Right ventricle myocardium inferior (tissue), 1 donor: ENCODE results near the gene PPP2R5E. TPM values are rescaled to one million over a fixed set of nuclear protein-coding genes. Genes with fewer than 3 reads are reported as not detected.

ENCODE experiments used
- ATAC-seq: fragments of 200-7000 bp; cut with Tn5 transposase; one replicate; pipeline ENCODE4 v1.9.1; 2020; ENCODE audit warnings: mild to moderate bottlenecking, moderate library complexity
- DNase-seq: peaks from one replicate; pipeline ENCODE4 v3.0.0; 2021; ENCODE audit errors: missing footprints
- intact Hi-C: fragments of 100-400 bp; cut with DNase I; formaldehyde crosslinking; loops from one replicate; pipeline ENCODE4 v1.11.0; 2022
- total RNA-seq: library from RNA; stranded (reverse); fragmentation: NEBNext Ultra II Directional; extraction: Animal tissue kit (Norgen Biotek cat#: 25700); gene quantifications from one replicate; pipeline ENCODE4 v1.2.1, GENCODE V29; 2021
- donor health status: DM: no; HTN: yes; CAD: no; lungs with severe emphysema.

The PPP2R5E gene
- total RNA-seq, 1 donor from 2014 or later = 36.3 TPM

- DNase-seq (no peak), ATAC-seq (no peak)
- intact Hi-C loops = no loop called here
Measured at GRCh38 chr14:63344336-63344735, 198.8 kb downstream of the PPP2R5E start.

GRCh38 chr14:63343878-63344277 is 199.3 kb downstream of the PPP2R5E start:
- ATAC-seq = no peak
- no peak for DNase-seq
- intact Hi-C loops = no loop called here

GRCh38 chr14:63342371-63342770 is 200.8 kb downstream of the PPP2R5E start:
- no peak for ATAC-seq

GRCh38 chr14:63328787-63329737 is 214.1 kb downstream of the PPP2R5E start:
- intact Hi-C loops = no loop called here
- ATAC-seq (no peak), DNase-seq (no peak)

More at GRCh38 chr14:63342371-63342770, 200.8 kb downstream of the PPP2R5E start:
- no peak for DNase-seq
- intact Hi-C loops = no loop called here

- no peak for DNase-seq
- ATAC-seq = no peak
- intact Hi-C loops = no loop called here
Measured at GRCh38 chr14:63326840-63327239, 216.3 kb downstream of the PPP2R5E start.

- ATAC-seq (no peak), DNase-seq (no peak)
- intact Hi-C loops = no loop called here
Measured at GRCh38 chr14:63322897-63323573, 220.1 kb downstream of the PPP2R5E start.

GRCh38 chr14:63322472-63322871 is 220.7 kb downstream of the PPP2R5E start:
- intact Hi-C loops = no loop called here
- DNase-seq (no peak), ATAC-seq (no peak)

Other genes starting within 250 kb of the PPP2R5E start
- gene GPHB5, start 224.4 kb downstream of the PPP2R5E start, total RNA-seq = not detected
- gene WDR89, start 98.5 kb upstream of the PPP2R5E start, total RNA-seq = 6.6 TPM
- gene SGPP1, start 184.7 kb upstream of the PPP2R5E start, total RNA-seq = 5.4 TPM